Ectodermal cell (in vitro differentiated cells): ENCODE data around the gene SNPH.
A peak's percentile ranks its signal among the peaks of the same experiment; 100 is the strongest.

Experiments used
- H3K27ac ChIP-seq: 2 replicates; pipeline ENCODE4 v1.7.0; 2013; ENCODE audit warnings: mild to moderate bottlenecking, low read depth, low read length; ENCODE audit not compliant: insufficient read depth, poor library complexity, severe bottlenecking
- H3K27me3 ChIP-seq: 2 replicates; pipeline ENCODE4 v1.7.0; 2013; ENCODE audit warnings: mild to moderate bottlenecking, low read length; ENCODE audit not compliant: insufficient read depth, control insufficient read depth, poor library complexity, severe bottlenecking
- H3K36me3 ChIP-seq: one replicate; pipeline ENCODE4 v1.7.0; 2013; ENCODE audit warnings: low read length; ENCODE audit not compliant: control insufficient read depth, insufficient read depth
- H3K4me1 ChIP-seq: one replicate; pipeline ENCODE4 v1.7.0; 2013; ENCODE audit warnings: low read length; ENCODE audit not compliant: control insufficient read depth, insufficient read depth
- H3K4me3 ChIP-seq: 2 replicates; pipeline ENCODE4 v1.7.0; 2013; ENCODE audit warnings: low read depth, low read length, control low read depth; ENCODE audit not compliant: insufficient read depth
- H3K9me3 ChIP-seq: 2 replicates; pipeline ENCODE4 v1.7.0; 2013; ENCODE audit warnings: mild to moderate bottlenecking, low read length, moderate library complexity; ENCODE audit not compliant: control insufficient read depth
- WGBS, 2 experiments: methylation state at CpG; one replicate each; pipeline ENCODE4 v1.1.7; 2013; ENCODE audit warnings: missing lambda C conversion rate in 2 of 2; 5-methylcytosine and 5-hydroxymethylcytosine counted together

Gene SNPH

DNA sequence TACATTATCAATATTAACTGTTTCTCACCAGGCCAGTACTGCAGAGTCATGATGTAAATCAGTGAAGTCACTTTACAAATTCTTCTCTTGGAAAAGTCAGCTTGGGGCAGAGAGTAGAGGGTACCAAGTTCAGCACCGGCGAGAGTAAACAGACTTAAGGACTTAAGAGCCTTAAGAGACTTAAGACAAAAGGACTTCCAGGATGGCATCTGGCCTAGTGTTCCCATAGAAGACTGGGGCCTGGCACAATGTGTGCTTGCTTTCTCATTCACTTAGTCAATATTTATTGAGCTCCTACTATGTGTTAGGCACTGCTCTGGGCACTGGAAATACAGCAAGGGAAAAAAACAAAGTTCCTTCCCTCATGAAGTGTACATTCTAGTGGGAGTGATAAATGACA, 1.4 kb upstream of the SNPH start:
- Histone ChIP-seq H3K4me3 (no peak overlapping the region), H3K27ac (no peak overlapping the region), H3K36me3 (no peaks in the 10 kb centered on the region), H3K4me1 (peaks cover 5% of the 10 kb centered on the region), H3K27me3 (peaks cover 25% of the 10 kb centered on the region), H3K9me3 (no peaks in the 10 kb centered on the region)
- 76 to 85% methylated on average over 2 of the region's 2 CpGs for WGBS, 2 experiments

DNA sequence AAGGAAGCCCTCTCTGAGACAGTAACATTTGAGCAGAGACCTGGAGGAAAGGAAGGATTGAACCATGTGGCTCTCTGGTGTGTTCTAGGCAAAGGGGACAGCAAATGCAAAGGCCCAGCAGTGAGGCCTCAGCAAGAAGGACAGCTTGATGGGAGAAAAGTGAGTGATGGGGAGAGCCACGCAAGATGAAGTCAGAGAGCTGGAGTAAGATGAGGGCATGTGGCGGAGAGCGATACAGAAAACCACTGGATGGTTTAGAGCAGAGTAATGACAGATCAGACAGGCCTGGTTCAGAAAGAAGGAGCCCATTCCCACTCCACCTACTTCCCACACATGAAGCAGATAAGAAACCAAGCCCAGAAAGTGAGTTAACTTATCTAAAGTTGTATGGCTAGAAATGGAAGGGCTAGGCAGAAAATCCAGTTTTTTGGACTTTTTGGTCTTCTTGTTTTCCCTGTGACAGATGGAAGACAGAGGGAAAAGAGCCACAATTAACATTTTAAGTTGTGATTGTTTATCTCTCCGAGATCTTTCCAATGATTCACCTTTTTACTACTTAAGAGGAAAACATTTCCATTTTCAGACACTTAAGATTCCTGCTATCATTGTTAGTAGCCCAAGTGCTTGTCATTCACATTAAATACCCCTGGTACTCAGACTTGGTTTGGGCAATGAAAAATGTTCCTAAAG, 723 bp upstream of the SNPH start:
- no peaks in the 10 kb centered on the region for H3K36me3 ChIP-seq
- 88 to 96% methylated on average over 4 of the region's 4 CpGs for WGBS, 2 experiments
- no peaks in the 10 kb centered on the region for H3K9me3 ChIP-seq
- no peak overlapping the region for H3K27ac ChIP-seq
- peaks cover 25% of the 10 kb centered on the region for H3K27me3 ChIP-seq
- no peak overlapping the region for H3K4me3 ChIP-seq
- H3K4me1 ChIP-seq = peaks cover 5% of the 10 kb centered on the region

DNA sequence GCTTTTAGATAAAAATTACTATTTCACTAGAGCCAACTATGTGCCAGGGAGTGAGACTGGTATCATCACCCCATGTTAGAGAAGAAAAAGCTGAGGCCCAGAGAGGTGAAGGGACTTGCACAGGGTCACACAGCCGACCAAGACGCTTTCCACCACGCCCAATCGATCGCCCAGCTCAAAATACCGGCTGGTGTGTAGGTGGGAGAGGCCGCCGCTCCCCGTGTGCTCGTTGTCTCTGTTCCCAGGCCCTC, 253 bp upstream of the SNPH start:
- peaks cover 5% of the 10 kb centered on the region for H3K4me1 ChIP-seq
- H3K9me3 ChIP-seq = no peaks in the 10 kb centered on the region
- peaks cover 25% of the 10 kb centered on the region for H3K27me3 ChIP-seq
- no peaks in the 10 kb centered on the region for H3K36me3 ChIP-seq
- H3K27ac ChIP-seq = no peak overlapping the region
- peak overlapping the region; percentile 71 for H3K4me3 ChIP-seq
- 2 to 3% methylated on average over 10 of the region's 10 CpGs for WGBS, 2 experiments

DNA sequence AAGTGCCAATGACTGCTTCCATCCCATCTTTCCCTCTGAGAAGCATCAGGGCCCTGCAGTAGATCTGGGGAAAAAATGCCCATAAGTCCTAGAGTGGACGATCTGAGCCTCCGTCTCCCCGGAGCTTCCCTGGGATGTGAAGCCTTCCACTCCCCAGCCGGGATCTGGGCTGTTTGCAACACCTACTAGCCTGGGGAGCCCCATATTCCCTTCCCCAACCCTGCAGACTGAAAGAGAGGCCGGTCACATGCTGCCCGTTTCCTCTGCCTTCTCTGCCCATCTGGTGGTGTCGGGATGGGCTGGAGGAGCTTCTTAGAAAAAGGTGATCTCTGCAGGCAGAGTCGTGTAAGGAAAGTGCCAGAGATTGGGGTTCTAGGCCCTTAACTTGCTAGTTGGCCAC, 1.1 kb downstream of the SNPH start:
- Histone ChIP-seq H3K4me1 (peaks cover 5% of the 10 kb centered on the region), H3K36me3 (no peaks in the 10 kb centered on the region), H3K9me3 (no peaks in the 10 kb centered on the region), H3K27ac (no peak overlapping the region), H3K4me3 (peak overlapping the region; percentile 71), H3K27me3 (peaks cover 25% of the 10 kb centered on the region)
- WGBS, 2 experiments = 40 to 43% methylated on average over 8 of the region's 8 CpGs

DNA sequence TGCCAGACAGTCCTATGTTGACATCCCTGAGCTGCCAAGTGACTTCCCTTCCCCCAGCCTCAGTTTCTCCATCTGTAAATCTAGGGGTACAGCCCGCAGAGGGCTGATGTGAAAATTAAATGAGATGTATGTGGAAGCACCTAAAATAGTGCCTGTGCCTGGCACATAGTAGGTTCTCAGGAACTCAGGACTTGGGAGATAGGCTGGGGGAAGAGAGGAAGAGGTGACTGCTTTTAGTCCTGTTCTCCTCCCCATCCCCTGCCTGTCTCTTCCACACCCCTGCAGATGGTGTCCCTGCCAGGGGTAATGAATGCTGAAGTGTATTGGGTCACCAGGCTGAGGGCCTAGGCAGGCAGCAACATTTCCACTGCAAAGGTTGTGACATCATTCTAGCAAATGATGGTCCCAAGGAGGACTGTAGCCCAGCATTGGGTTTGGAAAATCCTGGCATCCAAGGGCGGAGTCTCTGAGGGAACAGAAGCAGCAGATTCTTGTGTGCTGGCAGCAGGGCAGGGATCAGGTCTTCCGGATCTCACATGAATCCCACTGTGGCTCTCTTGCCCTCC, 1.8 kb downstream of the SNPH start:
- peaks cover 5% of the 10 kb centered on the region for H3K4me1 ChIP-seq
- no peaks in the 10 kb centered on the region for H3K36me3 ChIP-seq
- H3K27me3 ChIP-seq = peaks cover 25% of the 10 kb centered on the region
- no peaks in the 10 kb centered on the region for H3K9me3 ChIP-seq
- H3K4me3 ChIP-seq = no peak overlapping the region
- H3K27ac ChIP-seq = no peak overlapping the region
- 83 to 93% methylated on average over 3 of the region's 3 CpGs for WGBS, 2 experiments

DNA sequence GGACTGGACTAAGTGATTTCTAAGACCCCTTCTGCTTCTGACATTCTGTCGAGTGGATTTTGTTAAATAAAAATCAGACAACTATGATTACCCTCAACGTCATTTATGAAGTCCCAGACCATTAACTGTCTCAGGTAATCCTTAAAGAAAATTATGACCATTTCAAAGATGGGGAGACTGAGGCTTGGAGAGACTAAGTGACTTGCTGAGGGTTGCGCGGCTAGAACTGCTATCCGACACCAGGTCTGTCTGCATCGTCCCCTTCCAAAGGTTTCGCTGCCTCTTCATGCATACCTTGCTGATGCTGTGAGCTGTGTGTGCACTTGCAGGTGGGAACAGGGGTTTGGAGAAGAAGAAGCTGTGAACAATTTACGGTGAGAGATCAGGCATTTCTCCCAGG, 3.1 kb downstream of the SNPH start:
- no peak overlapping the region for H3K4me3 ChIP-seq
- 92 to 93% methylated on average over 8 of the region's 8 CpGs for WGBS, 2 experiments
- H3K9me3 ChIP-seq = no peaks in the 10 kb centered on the region
- no peaks in the 10 kb centered on the region for H3K36me3 ChIP-seq
- peaks cover 25% of the 10 kb centered on the region for H3K27me3 ChIP-seq
- peaks cover 5% of the 10 kb centered on the region for H3K4me1 ChIP-seq
- H3K27ac ChIP-seq = no peak overlapping the region

DNA sequence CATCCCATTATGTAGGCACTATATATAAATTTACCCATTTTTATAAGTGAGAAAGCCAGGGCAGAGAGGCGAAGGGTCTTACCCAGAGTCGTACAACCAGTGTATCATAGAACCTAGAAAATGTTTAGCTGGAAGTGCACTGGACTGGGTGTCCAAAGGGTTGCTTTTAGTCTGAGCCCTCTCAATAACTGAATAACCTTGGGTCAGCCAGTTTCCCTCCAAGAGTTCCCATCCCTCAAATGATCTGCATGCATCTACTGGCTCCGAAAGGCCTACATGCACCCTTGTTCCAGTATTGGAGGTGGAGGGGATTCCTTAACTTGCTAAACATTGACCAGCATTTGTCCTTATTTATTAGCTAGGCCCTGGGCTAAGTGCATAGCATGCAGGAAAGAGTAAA, 3.8 kb downstream of the SNPH start:
- 97% methylated on average over 3 of the region's 3 CpGs for WGBS, 2 experiments
- H3K36me3 ChIP-seq = no peaks in the 10 kb centered on the region
- H3K27ac ChIP-seq = no peak overlapping the region
- peaks cover 5% of the 10 kb centered on the region for H3K4me1 ChIP-seq
- H3K9me3 ChIP-seq = no peaks in the 10 kb centered on the region
- peaks cover 25% of the 10 kb centered on the region for H3K27me3 ChIP-seq
- H3K4me3 ChIP-seq = no peak overlapping the region

DNA sequence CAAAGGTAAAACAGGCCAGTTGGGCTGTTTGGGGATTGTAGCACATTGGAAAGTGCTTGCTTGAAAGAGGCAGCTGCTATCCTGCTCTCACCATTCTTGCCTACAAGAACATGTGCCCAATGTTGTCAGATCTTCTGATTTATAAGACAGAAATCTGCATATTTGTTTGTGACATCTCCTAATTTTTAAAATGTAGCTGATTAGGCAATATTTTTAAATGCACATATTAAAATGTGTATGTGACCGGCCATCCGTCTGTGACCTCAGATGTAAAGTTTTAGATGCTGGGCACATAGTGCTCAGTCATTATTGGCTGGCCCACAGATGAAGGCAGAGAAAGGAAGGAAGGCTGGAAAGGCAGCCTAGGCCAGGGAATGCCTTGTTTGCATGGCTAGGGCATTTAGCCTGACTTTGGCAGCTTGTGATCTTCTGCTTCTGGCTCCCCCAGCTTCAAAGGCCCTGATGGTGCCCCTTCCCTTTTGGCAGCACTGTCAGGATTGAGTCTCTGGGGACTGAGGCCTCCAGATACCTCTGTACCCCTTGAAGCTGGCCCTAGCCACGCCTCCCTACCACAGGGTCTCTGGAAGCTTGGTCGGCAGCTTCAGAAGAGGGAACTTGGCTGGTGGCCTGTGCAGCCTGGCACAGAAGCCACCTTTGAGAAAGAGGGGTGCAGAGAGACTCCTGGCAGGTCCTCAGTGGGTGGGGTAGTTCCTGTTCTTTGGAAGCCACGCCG, 6.4 kb downstream of the SNPH start:
- Histone ChIP-seq H3K27ac (no peak overlapping the region), H3K4me1 (no peaks in the 10 kb centered on the region), H3K9me3 (no peaks in the 10 kb centered on the region), H3K4me3 (no peak overlapping the region), H3K27me3 (peaks cover 6% of the 10 kb centered on the region), H3K36me3 (no peaks in the 10 kb centered on the region)
- WGBS, 2 experiments = 91 to 92% methylated on average over 6 of the region's 6 CpGs

DNA sequence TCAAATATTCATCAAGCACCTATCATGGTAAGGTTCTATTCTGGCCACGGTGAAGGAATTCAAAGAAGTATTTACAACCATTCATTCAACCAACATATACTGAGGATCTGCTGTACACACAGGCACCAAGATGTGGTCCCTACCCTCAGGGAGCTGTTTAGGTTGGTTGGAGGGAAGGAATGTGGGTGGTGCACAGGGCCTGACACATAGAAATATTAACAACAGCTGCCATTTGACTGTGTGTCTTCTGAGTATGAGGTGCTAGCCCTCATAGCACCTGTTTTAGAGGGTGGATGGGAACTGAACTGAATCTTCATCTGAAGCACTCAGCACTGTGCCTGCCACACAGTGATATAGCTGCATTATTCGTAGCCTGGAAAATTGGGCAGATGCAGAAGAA, 7.3 kb downstream of the SNPH start:
- Histone ChIP-seq H3K27ac (no peak overlapping the region), H3K9me3 (no peaks in the 10 kb centered on the region), H3K4me3 (no peak overlapping the region), H3K36me3 (no peaks in the 10 kb centered on the region), H3K4me1 (no peaks in the 10 kb centered on the region), H3K27me3 (no peaks in the 10 kb centered on the region)
- WGBS, 2 experiments = 89 to 96% methylated on average over 2 of the region's 2 CpGs

DNA sequence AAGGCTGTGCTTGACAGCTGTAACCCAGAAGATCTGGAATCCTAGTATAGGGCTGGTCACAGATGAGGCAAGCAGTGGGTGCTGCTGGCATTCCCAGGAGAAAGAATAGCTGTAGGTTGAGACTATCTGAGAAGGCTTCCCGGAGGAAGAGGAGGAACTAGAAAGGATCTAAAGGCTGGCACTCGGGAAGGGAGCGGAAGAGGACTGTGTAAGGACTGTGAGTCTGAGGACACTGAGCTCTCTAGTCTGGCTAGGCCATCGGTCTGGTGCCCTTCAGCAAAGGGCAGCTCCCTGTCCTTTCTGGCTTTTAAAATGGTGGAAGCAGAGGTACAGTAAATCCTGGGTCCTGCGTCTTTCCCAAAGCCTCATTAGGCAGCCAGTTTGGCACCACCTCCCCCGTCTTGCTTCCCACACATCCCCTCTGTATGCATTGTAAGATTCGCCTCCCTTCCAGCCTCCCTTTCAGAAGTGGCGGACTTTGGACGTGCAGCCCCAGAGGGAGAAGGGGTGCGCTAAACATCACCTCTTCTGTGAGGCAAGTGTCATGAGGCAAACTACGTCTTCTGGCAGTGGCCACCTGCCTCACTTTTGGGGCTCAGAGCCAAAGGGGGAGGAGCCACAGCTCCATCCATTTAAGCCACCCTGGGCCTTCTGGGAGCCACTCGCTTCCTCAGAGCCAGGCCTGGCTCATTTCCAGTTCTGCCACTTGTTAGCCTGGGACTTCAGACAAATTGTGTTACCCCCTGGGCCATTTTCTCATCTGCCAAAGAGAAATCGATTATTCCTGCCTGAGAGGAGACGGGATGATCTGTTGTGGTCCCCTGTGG, 8.6 kb downstream of the SNPH start:
- WGBS, 2 experiments = 90 to 91% methylated on average over 14 of the region's 14 CpGs
- no peaks in the 10 kb centered on the region for H3K9me3 ChIP-seq
- H3K4me1 ChIP-seq = no peaks in the 10 kb centered on the region
- no peaks in the 10 kb centered on the region for H3K27me3 ChIP-seq
- H3K27ac ChIP-seq = no peak overlapping the region
- no peaks in the 10 kb centered on the region for H3K36me3 ChIP-seq
- H3K4me3 ChIP-seq = no peak overlapping the region
